H9 (cell line): ENCODE results near the gene CRISPLD2. TPM values are rescaled to one million over a fixed set of nuclear protein-coding genes. Genes with fewer than 3 reads are reported as not detected.

ENCODE experiments used
- DNase-seq: peaks from one replicate; pipeline ENCODE4 v3.0.0-alpha.2; 2017
- H2AFZ ChIP-seq: one replicate; pipeline ENCODE4 v1.6.1; 2013; ENCODE audit warnings: mild to moderate bottlenecking, low read length, control low read depth, moderate library complexity
- H2AK5ac ChIP-seq: 2 replicates; pipeline ENCODE4 v1.6.1; 2013; ENCODE audit warnings: low read length, control low read depth, mixed read lengths; ENCODE audit not compliant: insufficient read length
- H2BK120ac ChIP-seq: one replicate; pipeline ENCODE4 v1.6.1; 2013; ENCODE audit warnings: low read depth, mild to moderate bottlenecking, low read length, control low read depth, inconsistent platforms; ENCODE audit not compliant: poor library complexity, severe bottlenecking
- H2BK12ac ChIP-seq: 2 replicates; pipeline ENCODE4 v1.6.1; 2013; ENCODE audit warnings: low read length, control low read depth, mixed read lengths, low read depth; ENCODE audit not compliant: insufficient read length
- H2BK15ac ChIP-seq: 2 replicates; pipeline ENCODE4 v1.6.1; 2013; ENCODE audit warnings: low read depth, low read length, control low read depth
- H2BK20ac ChIP-seq: one replicate; pipeline ENCODE4 v1.6.1; 2013; ENCODE audit warnings: low read depth, mild to moderate bottlenecking, low read length, control low read depth, inconsistent platforms; ENCODE audit not compliant: poor library complexity, severe bottlenecking
- H2BK5ac ChIP-seq: 2 replicates; pipeline ENCODE4 v1.6.1; 2013; ENCODE audit warnings: low read length, control low read depth, mixed read lengths; ENCODE audit not compliant: insufficient read length
- H3K14ac ChIP-seq: 2 replicates; pipeline ENCODE4 v1.6.1; 2013; ENCODE audit warnings: low read length, control low read depth; ENCODE audit not compliant: insufficient read depth
- H3K18ac ChIP-seq: 2 replicates; pipeline ENCODE4 v1.6.1; 2013; ENCODE audit warnings: low read depth, mild to moderate bottlenecking, mixed read lengths, low read length, control low read depth; ENCODE audit not compliant: insufficient read length
- H3K23ac ChIP-seq: 2 replicates; pipeline ENCODE4 v1.6.1; 2013; ENCODE audit warnings: low read length, control low read depth, mixed read lengths, low read depth; ENCODE audit not compliant: insufficient read length
- H3K23me2 ChIP-seq: 2 replicates; pipeline ENCODE4 v1.6.1; 2013; ENCODE audit warnings: low read depth, mild to moderate bottlenecking, mixed read lengths, low read length, control low read depth; ENCODE audit not compliant: insufficient read length, poor library complexity, severe bottlenecking
- H3K27ac ChIP-seq: 2 replicates; pipeline ENCODE4 v1.5.1; 2013; ENCODE audit warnings: low read length, control low read depth, mixed read lengths, low read depth; ENCODE audit not compliant: insufficient read length
- H3K27me3 ChIP-seq: 2 replicates; pipeline ENCODE4 v1.6.1; 2013; ENCODE audit warnings: low read length, control low read depth, inconsistent platforms; ENCODE audit not compliant: insufficient read depth
- H3K4ac ChIP-seq: 2 replicates; pipeline ENCODE4 v1.6.1; 2013; ENCODE audit warnings: low read depth, mild to moderate bottlenecking, control low read depth, inconsistent platforms, low read length, moderate library complexity
- H3K4me1 ChIP-seq: 2 replicates; pipeline ENCODE4 v1.6.1; 2013; ENCODE audit warnings: low read length, control low read depth, inconsistent platforms; ENCODE audit not compliant: insufficient read depth
- H3K4me2 ChIP-seq: 2 replicates; pipeline ENCODE4 v1.6.1; 2013; ENCODE audit warnings: low read length, control low read depth, mixed read lengths; ENCODE audit not compliant: insufficient read length, insufficient read depth
- H3K56ac ChIP-seq: 2 replicates; pipeline ENCODE4 v1.6.1; 2013; ENCODE audit warnings: low read depth, mild to moderate bottlenecking, mixed read lengths, low read length, control low read depth; ENCODE audit not compliant: insufficient read length
- H3K79me1 ChIP-seq: 2 replicates; pipeline ENCODE4 v1.6.1; 2013; ENCODE audit warnings: low read depth, mild to moderate bottlenecking, moderate library complexity, low read length, control low read depth, inconsistent platforms; ENCODE audit not compliant: insufficient read depth, poor library complexity, severe bottlenecking
- H3K79me2 ChIP-seq: 2 replicates; pipeline ENCODE4 v1.6.1; 2013; ENCODE audit warnings: low read length, control low read depth, inconsistent platforms; ENCODE audit not compliant: insufficient read depth
- H3K9ac ChIP-seq: 2 replicates; pipeline ENCODE4 v1.6.1; 2013; ENCODE audit warnings: low read length, control low read depth, mixed read lengths; ENCODE audit not compliant: insufficient read length; ENCODE audit errors: extremely low read depth
- H3K9me3 ChIP-seq: one replicate; pipeline ENCODE4 v1.6.1; 2013; ENCODE audit warnings: low read depth, low read length, inconsistent platforms; ENCODE audit not compliant: control insufficient read depth
- H3T11ph ChIP-seq: one replicate; pipeline ENCODE4 v1.6.1; 2013; ENCODE audit warnings: mild to moderate bottlenecking, low read length, control low read depth, inconsistent platforms
- H4K20me1 ChIP-seq: one replicate; pipeline ENCODE4 v1.6.1; 2013; ENCODE audit not compliant: control insufficient read depth, insufficient read length, insufficient read depth
- H4K5ac ChIP-seq: 2 replicates; pipeline ENCODE4 v1.6.1; 2013; ENCODE audit warnings: low read depth, mild to moderate bottlenecking, mixed read lengths, low read length, control low read depth; ENCODE audit not compliant: insufficient read length
- H4K8ac ChIP-seq: replicated peaks from 2 replicates; pipeline ENCODE4 v1.6.1; 2013; ENCODE audit warnings: low read length, control low read depth, mixed read lengths, low read depth; ENCODE audit not compliant: insufficient read length
- H4K91ac ChIP-seq: 2 replicates; pipeline ENCODE4 v1.6.1; 2013; ENCODE audit warnings: low read depth, mild to moderate bottlenecking, moderate library complexity, mixed read lengths, low read length, control low read depth; ENCODE audit not compliant: insufficient read length
- H3K27ac Mint-ChIP-seq, 3 experiments: 2 replicates in 2 of 3; 3 replicates in 1 of 3; pipeline ENCODE4 v1.8.0; 2020 to 2021; ENCODE audit warnings: mixed read lengths in 3 of 3, mild to moderate bottlenecking in 1 of 3, moderate library complexity in 1 of 3
- H3K27me3 Mint-ChIP-seq: 2 replicates; pipeline ENCODE4 v1.8.0; 2021; ENCODE audit warnings: low read depth, mild to moderate bottlenecking, moderate library complexity, mixed read lengths
- H3K36me3 Mint-ChIP-seq, 3 experiments: 2 replicates in 2 of 3; 3 replicates in 1 of 3; pipeline ENCODE4 v1.8.0; 2020 to 2021; ENCODE audit warnings: low read depth in 3 of 3, mixed read lengths in 3 of 3; ENCODE audit not compliant: insufficient read depth in 1 of 3
- H3K4me1 Mint-ChIP-seq, 2 experiments: 2 replicates each; pipeline ENCODE4 v1.8.0; 2020; ENCODE audit warnings: mixed read lengths in 2 of 2
- H3K4me3 Mint-ChIP-seq, 2 experiments: 2 replicates in 1 of 2; 3 replicates in 1 of 2; pipeline ENCODE4 v1.8.0; 2020 to 2021; ENCODE audit warnings: mild to moderate bottlenecking in 2 of 2, mixed read lengths in 2 of 2, moderate library complexity in 1 of 2
- H3K9me3 Mint-ChIP-seq, 2 experiments: 2 replicates in 1 of 2; 3 replicates in 1 of 2; pipeline ENCODE4 v1.8.0; 2020; ENCODE audit warnings: mild to moderate bottlenecking in 2 of 2, mixed read lengths in 2 of 2, moderate library complexity in 1 of 2
- WGBS: extraction: QIAGEN DNeasy Blood & Tissue Kit; methylation state at CpG from one replicate; pipeline ENCODE4 v1.1.7; 2013; ENCODE audit warnings: missing lambda C conversion rate, low lambda C conversion rate, mixed read lengths; ENCODE audit not compliant: insufficient read length; ENCODE audit errors: extremely low coverage; 5-methylcytosine and 5-hydroxymethylcytosine counted together
- total RNA-seq: library from RNA; stranded (reverse); gene quantifications from 2 replicates; pipeline ENCODE4 v1.2.1, GENCODE V29; 2021
- TF ChIP-seq, protein P1 (sequence below): fragments of 200-600 bp; sonication (generic); conservative IDR thresholded peaks from 3 replicates; pipeline ENCODE4 v1.8.0; 2021; ENCODE audit warnings: antibody characterized with exemption, mild to moderate bottlenecking

The CRISPLD2 gene
- total RNA-seq, 1 experiment from 2014 or later: 2.3 TPM

DNA sequence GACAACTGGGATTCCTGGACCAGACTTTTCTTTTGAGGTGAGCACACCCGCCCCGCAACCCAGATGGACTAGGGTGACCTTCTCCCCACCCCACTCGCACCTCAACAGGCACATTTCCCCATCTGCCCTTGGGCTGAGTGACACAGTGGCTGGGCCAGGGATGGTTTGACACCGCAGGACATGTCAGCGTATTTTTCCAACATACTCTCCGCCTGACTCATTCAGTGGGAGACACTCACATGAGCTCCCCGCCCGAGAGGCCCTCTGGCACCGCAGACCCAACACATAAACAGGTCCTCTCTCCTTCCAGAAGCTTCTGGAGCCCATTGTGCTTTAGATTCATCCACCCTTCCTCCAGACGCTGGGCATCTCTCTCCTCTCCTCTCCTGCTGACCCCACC lies 122.1 kb downstream of the CRISPLD2 start:
- H3K4me1 Mint-ChIP-seq: peaks cover 0 to 3% of the 10 kb centered on the region in 2 experiments; a peak in 1 of 4 replicates
- DNase-seq: no peak
- TF ChIP-seq, protein P1, sequence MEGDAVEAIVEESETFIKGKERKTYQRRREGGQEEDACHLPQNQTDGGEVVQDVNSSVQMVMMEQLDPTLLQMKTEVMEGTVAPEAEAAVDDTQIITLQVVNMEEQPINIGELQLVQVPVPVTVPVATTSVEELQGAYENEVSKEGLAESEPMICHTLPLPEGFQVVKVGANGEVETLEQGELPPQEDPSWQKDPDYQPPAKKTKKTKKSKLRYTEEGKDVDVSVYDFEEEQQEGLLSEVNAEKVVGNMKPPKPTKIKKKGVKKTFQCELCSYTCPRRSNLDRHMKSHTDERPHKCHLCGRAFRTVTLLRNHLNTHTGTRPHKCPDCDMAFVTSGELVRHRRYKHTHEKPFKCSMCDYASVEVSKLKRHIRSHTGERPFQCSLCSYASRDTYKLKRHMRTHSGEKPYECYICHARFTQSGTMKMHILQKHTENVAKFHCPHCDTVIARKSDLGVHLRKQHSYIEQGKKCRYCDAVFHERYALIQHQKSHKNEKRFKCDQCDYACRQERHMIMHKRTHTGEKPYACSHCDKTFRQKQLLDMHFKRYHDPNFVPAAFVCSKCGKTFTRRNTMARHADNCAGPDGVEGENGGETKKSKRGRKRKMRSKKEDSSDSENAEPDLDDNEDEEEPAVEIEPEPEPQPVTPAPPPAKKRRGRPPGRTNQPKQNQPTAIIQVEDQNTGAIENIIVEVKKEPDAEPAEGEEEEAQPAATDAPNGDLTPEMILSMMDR: no peak
- H3K27ac Mint-ChIP-seq: no peak overlapping the region; a peak in 1 of 7 replicates
- Histone ChIP-seq H2BK15ac (no peak overlapping the region), H4K20me1 (no peaks in the 10 kb centered on the region), H3K9ac (no peak overlapping the region), H3K56ac (no peak overlapping the region), H4K8ac (no peak overlapping the region), H2AFZ (no peak overlapping the region), H2BK12ac (no peak overlapping the region), H3K9me3 (no peaks in the 10 kb centered on the region), H3K23me2 (no peaks in the 10 kb centered on the region), H3K23ac (no peak overlapping the region), H2BK20ac (no peak overlapping the region), H3K4me2 (no peak overlapping the region), H3K79me1 (no peaks in the 10 kb centered on the region), H2BK5ac (no peak overlapping the region), H3K27ac (no peak overlapping the region), H3T11ph (no peak overlapping the region), H3K4ac (no peak overlapping the region), H3K14ac (no peak overlapping the region), H2AK5ac (no peak overlapping the region), H3K27me3 (no peaks in the 10 kb centered on the region), H3K18ac (no peak overlapping the region), H4K5ac (no peak overlapping the region), H4K91ac (no peak overlapping the region), H3K4me1 (no peaks in the 10 kb centered on the region), H3K79me2 (no peaks in the 10 kb centered on the region), H2BK120ac (no peak overlapping the region)
- H3K36me3 Mint-ChIP-seq: no peaks in the 10 kb centered on the region
- H3K9me3 Mint-ChIP-seq: peaks cover 0 to 1% of the 10 kb centered on the region in 2 experiments; a peak in 1 of 5 replicates
- peaks cover 3% of the 10 kb centered on the region for H3K27me3 Mint-ChIP-seq
- no CpG with 5 or more reads among the region's 10 CpGs for WGBS
- no peak overlapping the region for H3K4me3 Mint-ChIP-seq
